GM19463 (cell line): Measurements from ENCODE around the gene NLRP12.
"Not testable (repeated sequence)": the region's sequence is repeated elsewhere in the genome, so short reads cannot be mapped to it uniquely, and the experiment has no call there.

Experiments used
- ATAC-seq: cut with Tn5 transposase; IDR thresholded peaks from one replicate; pipeline ENCODE4 v1.9.1; 2021; ENCODE audit warnings: mild to moderate bottlenecking, moderate library complexity; ENCODE audit not compliant: unreplicated experiment

Gene NLRP12

GRCh38 chr19:53781332-53781731, 42.8 kb downstream of the NLRP12 start:
- not testable (repeated sequence) for ATAC-seq

GRCh38 chr19:53780506-53780905, 43.6 kb downstream of the NLRP12 start:
- ATAC-seq: no peak

GRCh38 chr19:53775524-53775923, 48.6 kb downstream of the NLRP12 start:
- ATAC-seq: no peak

GRCh38 chr19:53774491-53774890, 49.6 kb downstream of the NLRP12 start:
- ATAC-seq: not testable (repeated sequence)

GRCh38 chr19:53773999-53774398, 50.1 kb downstream of the NLRP12 start:
- ATAC-seq: no peak

- ATAC-seq: no peak
Observed at GRCh38 chr19:53772943-53773342, 51.2 kb downstream of the NLRP12 start.

- ATAC-seq: no peak
Observed at GRCh38 chr19:53771144-53771543, 53.0 kb downstream of the NLRP12 start.

- not testable (repeated sequence) for ATAC-seq
Observed at GRCh38 chr19:53769696-53770309, 54.3 kb downstream of the NLRP12 start.

GRCh38 chr19:53768401-53768800, 55.7 kb downstream of the NLRP12 start:
- no peak for ATAC-seq

GRCh38 chr19:53758991-53759390, 65.1 kb downstream of the NLRP12 start:
- ATAC-seq: not testable (repeated sequence)
